GM12878 (cell line): Measurements from ENCODE around the gene MYB. TPM values are rescaled to one million over a fixed set of nuclear protein-coding genes. Genes with fewer than 3 reads are reported as not detected.

Source experiments
- ATF2 ChIP-seq: IDR thresholded peaks from 2 replicates; pipeline ENCODE4 v1.6.1; 2012; ENCODE audit warnings: low read length, inconsistent platforms
- GABPA ChIP-seq: IDR thresholded peaks from 2 replicates; pipeline ENCODE4 v1.6.1; 2014; ENCODE audit warnings: antibody characterized with exemption, low read depth, mild to moderate bottlenecking, inconsistent platforms
- HDGF ChIP-seq: fragments of 450-650 bp; IDR thresholded peaks from 2 replicates; pipeline ENCODE4 v1.6.1; 2016; ENCODE audit warnings: antibody characterized with exemption
- MTA3 ChIP-seq: IDR thresholded peaks from 2 replicates; pipeline ENCODE4 v1.6.1; 2012; ENCODE audit warnings: low read length, inconsistent platforms, borderline replicate concordance
- polyA plus RNA-seq, 11 experiments: library from polyadenylated mRNA; depleted of rRNA in 4 of 11; unstranded in 6 of 11; stranded (reverse) in 5 of 11; fragments of >200 nt; fragmentation: Nextera tagmentation in 4 of 11; fragmentation: Illumina TruSeq in 1 of 11; extraction: Ambion mirVana in 4 of 11; extraction: Trizol in 1 of 11; gene quantifications; 1 replicate in 1 of 11; 2 replicates in 10 of 11; pipeline versions ENCODE4 v1.2.1 to v1.2.3, GENCODE V29; 2011 to 2016; ENCODE audit warnings: inconsistent platforms in 2 of 11, missing spikeins in 2 of 11, low read depth in 1 of 11
- total RNA-seq, 4 experiments: library from RNA; depleted of rRNA in 3 of 4; stranded (reverse); fragments of >200 nt in 3 of 4; fragmentation: Illumina TruSeq in 1 of 4; extraction: Trizol in 1 of 4; gene quantifications; 2 replicates each; pipeline versions ENCODE4 v1.2.1 to v1.2.3, GENCODE V29; 2013 to 2021
- TF ChIP-seq, protein P1 (sequence below): fragments of 450-650 bp; formaldehyde crosslinking; IDR thresholded peaks from 2 replicates; pipeline ENCODE4 v1.4.0; 2022; ENCODE audit warnings: mild to moderate bottlenecking, moderate library complexity

The MYB gene
- total and polyA plus RNA-seq, 10 of the 15 experiments (the other 5 are each of a cell fraction or from before 2014, with no cell fraction given): 7.0 to 29.8 (median 21.5) TPM

GRCh38 chr6:135183002-135183531, 2.0 kb downstream of the MYB start (continued):
- TF ChIP-seq, protein P1, sequence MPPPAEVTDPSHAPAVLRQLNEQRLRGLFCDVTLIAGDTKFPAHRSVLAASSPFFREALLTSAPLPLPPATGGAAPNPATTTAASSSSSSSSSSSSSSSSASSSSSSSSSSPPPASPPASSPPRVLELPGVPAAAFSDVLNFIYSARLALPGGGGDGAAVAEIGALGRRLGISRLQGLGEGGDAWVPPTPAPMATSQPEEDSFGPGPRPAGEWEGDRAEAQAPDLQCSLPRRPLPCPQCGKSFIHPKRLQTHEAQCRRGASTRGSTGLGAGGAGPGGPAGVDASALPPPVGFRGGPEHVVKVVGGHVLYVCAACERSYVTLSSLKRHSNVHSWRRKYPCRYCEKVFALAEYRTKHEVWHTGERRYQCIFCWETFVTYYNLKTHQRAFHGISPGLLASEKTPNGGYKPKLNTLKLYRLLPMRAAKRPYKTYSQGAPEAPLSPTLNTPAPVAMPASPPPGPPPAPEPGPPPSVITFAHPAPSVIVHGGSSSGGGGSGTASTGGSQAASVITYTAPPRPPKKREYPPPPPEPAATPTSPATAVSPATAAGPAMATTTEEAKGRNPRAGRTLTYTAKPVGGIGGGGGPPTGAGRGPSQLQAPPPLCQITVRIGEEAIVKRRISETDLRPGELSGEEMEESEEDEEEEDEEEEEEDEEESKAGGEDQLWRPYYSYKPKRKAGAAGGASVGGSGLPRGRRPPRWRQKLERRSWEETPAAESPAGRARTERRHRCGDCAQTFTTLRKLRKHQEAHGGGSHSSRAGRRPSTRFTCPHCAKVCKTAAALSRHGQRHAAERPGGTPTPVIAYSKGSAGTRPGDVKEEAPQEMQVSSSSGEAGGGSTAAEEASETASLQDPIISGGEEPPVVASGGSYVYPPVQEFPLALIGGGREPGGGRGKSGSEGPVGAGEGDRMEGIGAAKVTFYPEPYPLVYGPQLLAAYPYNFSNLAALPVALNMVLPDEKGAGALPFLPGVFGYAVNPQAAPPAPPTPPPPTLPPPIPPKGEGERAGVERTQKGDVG: no peak
- TF ChIP-seq HDGF (0 out of 2 replicates have a peak, but pooled peaks have one; percentile 5), MTA3 (0 out of 2 replicates have a peak, but pooled peaks have one; percentile 28), ATF2 (peak; percentile 89), GABPA (0 out of 2 replicates have a peak, but pooled peaks have one; percentile 12)
- TF ChIP-seq, all 136 proteins: peak for 48
